Cardiac fibroblast (primary cell): ENCODE data around the gene ARHGAP19.

Source experiments
- DNase-seq, 2 donors: peaks; one replicate each; pipeline versions ENCODE4 v3.0.0 to v3.0.0-alpha.2; 2010; ENCODE audit warnings: low read depth in 2 of 2
- H3K4me3 ChIP-seq, 2 donors: replicated peaks in 1 of 2; 1 replicate in 1 of 2; 2 replicates in 1 of 2; pipeline ENCODE4 v1.5.1; 2011; ENCODE audit warnings: low read depth in 2 of 2, low read length in 2 of 2, mild to moderate bottlenecking in 2 of 2, moderate library complexity in 1 of 2
- TF ChIP-seq, protein P1 (sequence below): IDR thresholded peaks from one replicate; pipeline ENCODE4 v1.5.1; 2011; ENCODE audit warnings: low read depth, mild to moderate bottlenecking, low read length, inconsistent platforms

The ARHGAP19 gene

DNA sequence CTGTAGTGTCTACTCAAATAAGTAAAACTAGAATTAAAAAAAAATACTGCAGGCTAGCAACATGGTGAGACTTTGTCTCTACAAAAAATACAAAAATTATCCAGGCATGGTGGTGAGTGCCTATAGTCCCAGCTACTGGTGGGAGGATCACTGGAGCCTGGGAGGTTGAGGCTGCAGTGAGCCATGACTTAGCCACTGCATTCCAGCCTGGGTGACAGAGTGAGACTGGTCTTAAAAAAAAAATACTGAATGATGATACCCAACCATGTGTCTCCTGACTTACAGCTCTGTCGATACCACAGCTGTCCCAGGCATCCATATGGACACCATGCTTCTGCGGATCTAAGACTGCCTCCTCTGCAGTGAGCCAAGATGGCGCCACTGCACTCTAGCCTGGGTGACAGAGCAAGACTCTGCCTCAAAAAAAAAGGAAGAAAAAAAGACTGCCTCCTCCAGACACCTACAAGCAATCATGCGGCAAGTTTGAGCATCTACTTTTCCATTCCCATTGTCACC, 18.7 kb upstream of the ARHGAP19 start:
- DNase-seq: no peak
- H3K4me3 ChIP-seq: no peak overlapping the region
- TF ChIP-seq, protein P1, sequence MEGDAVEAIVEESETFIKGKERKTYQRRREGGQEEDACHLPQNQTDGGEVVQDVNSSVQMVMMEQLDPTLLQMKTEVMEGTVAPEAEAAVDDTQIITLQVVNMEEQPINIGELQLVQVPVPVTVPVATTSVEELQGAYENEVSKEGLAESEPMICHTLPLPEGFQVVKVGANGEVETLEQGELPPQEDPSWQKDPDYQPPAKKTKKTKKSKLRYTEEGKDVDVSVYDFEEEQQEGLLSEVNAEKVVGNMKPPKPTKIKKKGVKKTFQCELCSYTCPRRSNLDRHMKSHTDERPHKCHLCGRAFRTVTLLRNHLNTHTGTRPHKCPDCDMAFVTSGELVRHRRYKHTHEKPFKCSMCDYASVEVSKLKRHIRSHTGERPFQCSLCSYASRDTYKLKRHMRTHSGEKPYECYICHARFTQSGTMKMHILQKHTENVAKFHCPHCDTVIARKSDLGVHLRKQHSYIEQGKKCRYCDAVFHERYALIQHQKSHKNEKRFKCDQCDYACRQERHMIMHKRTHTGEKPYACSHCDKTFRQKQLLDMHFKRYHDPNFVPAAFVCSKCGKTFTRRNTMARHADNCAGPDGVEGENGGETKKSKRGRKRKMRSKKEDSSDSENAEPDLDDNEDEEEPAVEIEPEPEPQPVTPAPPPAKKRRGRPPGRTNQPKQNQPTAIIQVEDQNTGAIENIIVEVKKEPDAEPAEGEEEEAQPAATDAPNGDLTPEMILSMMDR: no peak

DNA sequence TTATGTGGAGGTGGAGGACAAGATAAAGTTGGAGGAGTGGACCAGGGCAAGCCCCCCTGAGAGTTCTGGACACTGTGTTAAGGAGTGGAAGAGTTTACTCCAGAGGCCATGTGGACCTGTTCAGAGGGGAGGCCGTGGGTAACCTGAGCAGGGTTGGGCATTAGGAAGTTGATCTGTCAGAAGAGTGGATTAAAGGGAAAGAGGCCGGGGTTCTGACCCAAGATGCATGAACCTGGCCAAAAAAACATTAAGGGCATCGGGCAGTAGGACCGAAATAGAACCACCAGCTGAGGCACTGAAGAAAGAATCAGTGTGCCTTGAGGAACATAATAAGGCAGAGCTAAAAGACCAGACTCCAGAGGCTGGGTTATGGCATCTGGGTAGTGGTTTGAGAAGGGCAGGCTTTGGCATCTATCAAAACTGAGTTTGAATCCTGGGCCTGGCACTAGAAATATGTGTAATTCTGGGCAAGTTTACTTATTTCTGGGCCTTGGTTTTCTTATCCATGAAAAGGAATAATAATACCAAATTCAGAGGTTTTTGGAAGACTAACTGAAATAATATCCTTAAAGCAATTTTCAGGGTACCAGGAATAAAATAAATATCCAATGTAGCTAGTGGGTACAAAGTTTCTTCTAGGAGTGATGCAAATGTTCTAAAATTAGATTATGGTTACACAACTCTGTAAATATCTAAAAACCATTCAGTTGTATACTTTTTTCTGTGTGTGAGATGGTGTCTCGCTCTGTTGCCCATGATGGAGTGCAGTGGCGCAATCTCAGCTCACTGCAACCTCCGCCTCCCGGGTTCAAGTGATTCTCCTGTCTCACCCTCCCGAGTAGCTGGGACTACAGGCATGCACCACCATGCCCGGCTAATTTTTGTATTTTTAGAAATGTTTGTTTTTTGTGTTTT, 15.7 kb upstream of the ARHGAP19 start:
- H3K4me3 ChIP-seq: no peak overlapping the region
- no peak for DNase-seq
- TF ChIP-seq, protein P1: no peak

DNA sequence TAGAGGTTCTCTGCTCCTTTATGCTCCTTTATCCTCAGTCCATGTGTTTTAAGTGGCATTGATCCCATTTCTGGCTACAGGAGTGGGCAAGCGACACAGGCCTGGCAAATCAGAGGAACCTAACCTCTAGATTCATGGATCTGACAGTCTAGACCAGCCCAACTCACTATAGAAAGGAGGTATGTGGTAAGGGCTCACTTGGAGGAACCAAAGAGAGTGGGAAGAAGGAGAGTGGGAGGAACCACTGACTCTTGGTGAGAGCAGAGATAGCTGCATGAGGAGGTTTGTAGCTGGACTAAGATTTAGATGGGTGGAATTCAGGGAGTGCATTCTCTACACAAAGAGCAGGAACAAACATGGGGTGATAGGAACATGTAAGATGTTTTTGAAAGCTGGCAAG, 15.0 kb upstream of the ARHGAP19 start:
- no peak for DNase-seq
- H3K4me3 ChIP-seq: no peak overlapping the region
- TF ChIP-seq, protein P1: no peak

DNA sequence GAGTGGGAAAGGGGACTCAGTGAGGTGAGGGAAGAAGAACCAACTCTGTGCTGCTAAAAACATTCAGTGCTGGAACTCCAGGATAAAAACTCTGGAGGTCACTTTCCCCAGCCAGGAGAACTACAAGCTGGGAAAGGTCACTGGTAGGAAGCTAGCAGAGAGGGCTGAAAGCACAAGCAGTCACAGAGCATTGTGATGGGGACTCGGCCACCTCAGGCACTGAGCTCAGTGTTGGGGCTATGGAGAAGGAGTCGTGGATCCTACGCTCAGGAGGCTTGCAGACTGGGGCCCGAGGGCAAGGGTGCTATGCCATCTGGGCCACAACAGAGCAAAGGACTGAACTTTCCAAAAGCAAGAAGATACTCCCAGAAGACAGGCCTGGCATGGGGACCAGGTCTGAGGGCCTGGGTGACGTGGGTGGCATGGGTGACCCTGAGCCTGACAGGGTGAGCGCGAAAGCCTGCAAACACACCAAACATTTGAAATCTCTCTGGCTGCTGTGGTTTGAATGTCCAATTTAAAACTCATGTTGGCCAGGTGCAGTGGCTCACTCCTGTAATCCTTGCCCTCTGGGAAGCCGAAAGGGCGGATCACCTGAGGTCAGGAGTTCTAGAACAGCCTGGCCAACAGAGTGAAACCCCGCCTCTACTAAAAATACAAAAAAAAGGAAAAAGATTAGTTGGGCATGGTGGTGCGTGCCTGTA, 9.8 kb upstream of the ARHGAP19 start:
- H3K4me3 ChIP-seq: no peak overlapping the region
- TF ChIP-seq, protein P1: no peak
- no peak for DNase-seq

DNA sequence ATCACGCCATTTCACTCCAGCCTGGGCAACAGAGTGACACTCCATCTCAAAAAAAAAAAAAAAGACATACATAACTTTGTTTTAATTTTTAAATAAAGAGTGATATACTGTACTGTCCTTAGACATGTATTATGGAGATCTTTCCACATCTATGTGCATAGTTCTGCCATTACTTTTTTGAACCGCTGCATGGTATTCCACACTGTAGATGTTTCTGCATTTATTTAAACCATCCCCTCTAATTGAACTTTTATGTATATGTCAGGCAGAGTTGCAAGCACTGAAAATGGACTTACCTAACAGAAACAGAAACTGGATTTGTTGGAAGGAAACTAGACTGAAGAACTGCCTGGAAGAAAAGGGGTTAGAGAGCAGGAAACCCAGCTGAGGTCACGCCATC, 8.5 kb upstream of the ARHGAP19 start:
- TF ChIP-seq, protein P1: no peak
- no peak overlapping the region for H3K4me3 ChIP-seq
- DNase-seq: no peak

DNA sequence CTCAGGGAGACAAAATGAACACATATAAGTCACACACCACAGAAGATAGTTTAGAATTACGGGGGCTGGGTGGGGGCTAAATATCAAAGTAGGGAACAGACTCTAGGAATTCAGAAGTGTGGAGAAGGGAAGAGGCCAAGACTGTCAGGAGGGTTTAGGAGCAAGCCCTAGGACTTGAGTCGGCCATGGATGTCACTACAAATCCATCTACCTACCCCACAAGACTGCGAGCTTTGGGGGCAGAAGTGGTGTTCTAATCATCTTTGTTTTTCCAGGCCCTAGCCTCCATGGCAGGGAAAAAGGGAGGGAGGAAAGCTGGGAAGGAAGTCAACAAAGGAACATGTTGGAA, 5.8 kb upstream of the ARHGAP19 start:
- TF ChIP-seq, protein P1: no peak
- no peak overlapping the region for H3K4me3 ChIP-seq
- DNase-seq: no peak
